ENCODE measurements around the gene ST3GAL4. TPM values are rescaled to one million over a fixed set of nuclear protein-coding genes. Genes with fewer than 3 reads are reported as not detected.

Gene ST3GAL4
- total and polyA plus RNA-seq, 2 experiments from 2014 or later: 27.3 to 53.3 TPM

DNA sequence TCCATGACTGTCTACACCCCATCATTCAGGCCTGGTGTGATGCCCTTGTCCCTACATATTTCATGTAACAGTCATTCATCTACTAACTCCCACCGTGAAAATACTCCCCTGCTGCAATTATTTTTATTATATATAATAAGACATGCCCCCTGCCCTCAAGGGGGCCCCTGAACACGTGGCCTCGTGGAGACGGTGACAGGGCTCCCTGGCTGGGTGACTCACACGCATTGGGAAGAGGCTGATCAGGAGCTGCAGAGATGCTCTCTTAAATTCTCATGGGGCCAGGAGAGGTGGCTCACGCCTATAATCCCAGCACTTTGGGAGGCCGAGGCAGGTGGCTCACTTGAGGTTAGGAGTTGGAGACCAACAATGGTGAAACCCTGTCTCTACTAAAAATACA lies 88.6 kb downstream of the ST3GAL4 start:
- H2AFZ ChIP-seq: no peak overlapping the region
- no peaks in the 10 kb centered on the region for H4K20me1 ChIP-seq (ENCODE audit: insufficient read depth)
- in situ Hi-C loops (cut with MboI): loop anchor here (25.0 kb wide), 1 partner anchor 893 kb away; no protein-coding TSS in a partner anchor
- no peak overlapping the region for H3K27ac ChIP-seq
- 84 to 86% methylated on average over 7 of the region's 7 CpGs for WGBS, 2 experiments (ENCODE audit: low coverage in 1 of 2, low lambda C conversion rate in 2 of 2, missing lambda C conversion rate in 2 of 2)
- no peaks in the 10 kb centered on the region for H3K4me1 ChIP-seq (ENCODE audit: insufficient read depth)
- no peak overlapping the region for H3K4me3 ChIP-seq
- H3K9ac ChIP-seq: no peak overlapping the region
- no peaks in the 10 kb centered on the region for H3K9me2 ChIP-seq (ENCODE audit: insufficient read depth)
- no peaks in the 10 kb centered on the region for H3K79me2 ChIP-seq (ENCODE audit: insufficient read depth)
- H3K36me3 ChIP-seq (ENCODE audit: low read depth): no peaks in the 10 kb centered on the region
- no peak overlapping the region for H3K4me2 ChIP-seq (ENCODE audit: unreplicated experiment)
- no peaks in the 10 kb centered on the region for H3F3A ChIP-seq (ENCODE audit: insufficient read depth)
- H3K27me3 ChIP-seq (replicated peaks; ENCODE audit: insufficient read depth): no peaks in the 10 kb centered on the region
- peak; percentile 32 for DNase-seq
- no peaks in the 10 kb centered on the region for H3K9me3 ChIP-seq (ENCODE audit: low read depth)
- TF ChIP-seq EZH2phosphoT487 (IDR thresholded peaks at IDR 0.05; ENCODE audit: insufficient read depth, low read depth) (no peak), EZH2 (IDR thresholded peaks at IDR 0.05; ENCODE audit: insufficient read depth, poor library complexity, severe bottlenecking) (no peak)

DNA sequence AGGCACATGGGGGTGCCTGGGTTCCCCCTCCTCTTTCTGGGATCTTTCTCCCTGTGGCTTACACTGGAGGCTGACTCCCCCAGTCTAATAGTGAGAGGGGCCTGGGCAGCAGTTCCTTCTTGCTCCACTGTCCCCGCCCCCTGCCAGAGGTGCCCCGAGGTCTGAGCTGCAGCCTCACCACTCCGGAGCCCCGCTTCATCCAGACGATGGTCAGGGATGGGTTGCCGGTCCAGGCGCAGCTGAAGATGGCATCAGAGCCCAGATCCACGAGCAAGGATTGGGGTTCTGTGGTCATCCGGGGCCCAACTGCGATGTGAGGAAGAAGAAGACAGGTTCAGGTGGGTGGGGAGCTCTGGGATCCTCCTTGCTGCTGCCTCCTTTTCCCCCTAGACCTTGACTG lies 91.1 kb downstream of the ST3GAL4 start:
- Histone ChIP-seq H3K27me3 (replicated peaks; ENCODE audit: insufficient read depth) (no peaks in the 10 kb centered on the region), H3K9me3 (ENCODE audit: low read depth) (no peaks in the 10 kb centered on the region), H2AFZ (no peak overlapping the region), H3K4me3 (no peak overlapping the region), H4K20me1 (ENCODE audit: insufficient read depth) (no peaks in the 10 kb centered on the region), H3F3A (ENCODE audit: insufficient read depth) (peaks cover 20% of the 10 kb centered on the region), H3K27ac (no peak overlapping the region), H3K79me2 (ENCODE audit: insufficient read depth) (no peaks in the 10 kb centered on the region), H3K4me1 (ENCODE audit: insufficient read depth) (no peaks in the 10 kb centered on the region), H3K9me2 (ENCODE audit: insufficient read depth) (no peaks in the 10 kb centered on the region), H3K4me2 (ENCODE audit: unreplicated experiment) (no peak overlapping the region), H3K36me3 (ENCODE audit: low read depth) (no peaks in the 10 kb centered on the region), H3K9ac (no peak overlapping the region)
- 76 to 79% methylated on average over 10 of the region's 10 CpGs for WGBS, 2 experiments (ENCODE audit: low coverage in 1 of 2, low lambda C conversion rate in 2 of 2, missing lambda C conversion rate in 2 of 2)
- no peak for TF ChIP-seq EZH2phosphoT487 (IDR thresholded peaks at IDR 0.05; ENCODE audit: insufficient read depth, low read depth)
- TF ChIP-seq EZH2 (IDR thresholded peaks at IDR 0.05; ENCODE audit: insufficient read depth, poor library complexity, severe bottlenecking): no peak
- no peak for DNase-seq
- in situ Hi-C loops (cut with MboI): loop anchor here (25.0 kb wide), 1 partner anchor 891 kb away; no protein-coding TSS in a partner anchor

- H3K27ac ChIP-seq: no peak overlapping the region
- in situ Hi-C loops (cut with MboI): no loop called here
- H3K4me3 ChIP-seq: no peak overlapping the region
- no peak for TF ChIP-seq EZH2phosphoT487 (IDR thresholded peaks at IDR 0.05; ENCODE audit: insufficient read depth, low read depth)
- TF ChIP-seq EZH2 (IDR thresholded peaks at IDR 0.05; ENCODE audit: insufficient read depth, poor library complexity, severe bottlenecking): no peak
- no peak overlapping the region for H2AFZ ChIP-seq
- no peaks in the 10 kb centered on the region for H3K36me3 ChIP-seq (ENCODE audit: low read depth)
- no peaks in the 10 kb centered on the region for H3K9me2 ChIP-seq (ENCODE audit: insufficient read depth)
- WGBS, 2 experiments (ENCODE audit: low coverage in 1 of 2, low lambda C conversion rate in 2 of 2, missing lambda C conversion rate in 2 of 2): 75 to 76% methylated on average over 7 of the region's 7 CpGs
- no peaks in the 10 kb centered on the region for H3K79me2 ChIP-seq (ENCODE audit: insufficient read depth)
- H3F3A ChIP-seq (ENCODE audit: insufficient read depth): peaks cover 23% of the 10 kb centered on the region
- no peaks in the 10 kb centered on the region for H3K27me3 ChIP-seq (replicated peaks; ENCODE audit: insufficient read depth)
- no peak overlapping the region for H3K4me2 ChIP-seq (ENCODE audit: unreplicated experiment)
- no peak overlapping the region for H3K9ac ChIP-seq
- no peaks in the 10 kb centered on the region for H4K20me1 ChIP-seq (ENCODE audit: insufficient read depth)
- H3K4me1 ChIP-seq (ENCODE audit: insufficient read depth): no peaks in the 10 kb centered on the region
- DNase-seq: no peak
- H3K9me3 ChIP-seq (ENCODE audit: low read depth): no peaks in the 10 kb centered on the region
Observed at GRCh38 chr11:126450198-126450597, 94.7 kb downstream of the ST3GAL4 start.

DNA sequence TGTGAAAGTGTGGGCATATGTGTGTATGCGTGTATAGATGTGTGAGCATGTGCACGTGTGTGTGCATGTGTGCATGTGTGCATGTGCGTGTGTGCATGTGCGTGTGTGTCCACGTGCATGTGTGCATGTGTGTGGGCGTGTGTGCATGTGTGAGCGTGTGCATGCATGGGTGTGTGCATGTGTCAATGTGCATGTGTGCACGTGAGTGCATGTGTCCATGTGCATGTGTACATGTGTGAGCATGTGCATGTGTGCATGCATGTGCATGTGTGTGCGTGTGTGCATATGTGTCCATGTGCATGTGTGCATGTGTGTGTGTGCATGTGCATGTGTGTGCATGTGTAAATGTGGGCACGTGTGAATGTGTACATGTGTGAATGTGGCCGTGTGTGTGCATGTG lies 95.3 kb downstream of the ST3GAL4 start:
- H3K4me3 ChIP-seq: no peak overlapping the region
- in situ Hi-C loops (cut with MboI): no loop called here
- no peaks in the 10 kb centered on the region for H3K36me3 ChIP-seq (ENCODE audit: low read depth)
- no peak for DNase-seq
- 78 to 79% methylated on average over 11 of the region's 11 CpGs for WGBS, 2 experiments (ENCODE audit: low coverage in 1 of 2, low lambda C conversion rate in 2 of 2, missing lambda C conversion rate in 2 of 2)
- H3K4me2 ChIP-seq (ENCODE audit: unreplicated experiment): no peak overlapping the region
- no peaks in the 10 kb centered on the region for H3K27me3 ChIP-seq (replicated peaks; ENCODE audit: insufficient read depth)
- no peak overlapping the region for H3K9ac ChIP-seq
- H3F3A ChIP-seq (ENCODE audit: insufficient read depth): peaks cover 23% of the 10 kb centered on the region
- no peaks in the 10 kb centered on the region for H4K20me1 ChIP-seq (ENCODE audit: insufficient read depth)
- H3K4me1 ChIP-seq (ENCODE audit: insufficient read depth): no peaks in the 10 kb centered on the region
- H3K79me2 ChIP-seq (ENCODE audit: insufficient read depth): no peaks in the 10 kb centered on the region
- no peak for TF ChIP-seq EZH2 (IDR thresholded peaks at IDR 0.05; ENCODE audit: insufficient read depth, poor library complexity, severe bottlenecking)
- no peak for TF ChIP-seq EZH2phosphoT487 (IDR thresholded peaks at IDR 0.05; ENCODE audit: insufficient read depth, low read depth)
- no peaks in the 10 kb centered on the region for H3K9me2 ChIP-seq (ENCODE audit: insufficient read depth)
- no peaks in the 10 kb centered on the region for H3K9me3 ChIP-seq (ENCODE audit: low read depth)
- H2AFZ ChIP-seq: no peak overlapping the region
- H3K27ac ChIP-seq: no peak overlapping the region

All from GM23248 (cell line).